Spleen (tissue), 11 donors: Measurements from ENCODE around the gene ABCC1. TPM values are rescaled to one million over a fixed set of nuclear protein-coding genes. Genes with fewer than 3 reads are reported as not detected.
"Not testable (repeated sequence)": the region's sequence is repeated elsewhere in the genome, so short reads cannot be mapped to it uniquely, and the experiment has no call there.

Experiments
- DNase-seq: peaks from one replicate; pipeline ENCODE4 v3.0.0-alpha.2; 2020
- H3K27ac ChIP-seq, 8 donors: fragments of 200-600 bp; sonication (generic) in 7 of 8; 1 replicate in 4 of 8; 2 replicates in 4 of 8; pipeline versions ENCODE4 v1.5.0 to v1.8.0; 2016 to 2021; ENCODE audit warnings: inconsistent platforms in 4 of 8, mild to moderate bottlenecking in 4 of 8, moderate library complexity in 1 of 8
- H3K27me3 ChIP-seq, 7 donors: fragments of 200-600 bp; sonication (generic) in 6 of 7; replicated peaks in 1 of 7; 1 replicate in 4 of 7; 2 replicates in 3 of 7; pipeline versions ENCODE4 v1.5.0 to v1.8.0; 2016 to 2021; ENCODE audit warnings: inconsistent platforms in 3 of 7, mild to moderate bottlenecking in 1 of 7
- H3K36me3 ChIP-seq, 6 donors: fragments of 200-600 bp; sonication (generic) in 5 of 6; 1 replicate in 4 of 6; 2 replicates in 2 of 6; pipeline versions ENCODE4 v1.5.0 to v1.8.0; 2016 to 2021; ENCODE audit warnings: inconsistent platforms in 2 of 6
- H3K4me1 ChIP-seq, 6 donors: fragments of 200-600 bp; sonication (generic) in 5 of 6; 1 replicate in 3 of 6; 2 replicates in 3 of 6; pipeline versions ENCODE4 v1.5.0 to v1.8.0; 2016 to 2021; ENCODE audit warnings: inconsistent platforms in 3 of 6
- H3K4me3 ChIP-seq, 8 donors: fragments of 200-600 bp; sonication (generic) in 7 of 8; 1 replicate in 4 of 8; 2 replicates in 4 of 8; pipeline versions ENCODE4 v1.5.0 to v1.8.0; 2016 to 2021; ENCODE audit warnings: inconsistent platforms in 4 of 8, mild to moderate bottlenecking in 4 of 8, moderate library complexity in 2 of 8
- H3K9me3 ChIP-seq, 8 donors: fragments of 200-600 bp; sonication (generic) in 7 of 8; 1 replicate in 4 of 8; 2 replicates in 4 of 8; pipeline versions ENCODE4 v1.5.0 to v1.8.0; 2016 to 2021; ENCODE audit warnings: inconsistent platforms in 4 of 8
- POLR2A ChIP-seq, 3 donors: fragments of 450-650 bp; IDR thresholded peaks; one replicate each; pipeline ENCODE4 v1.5.1; 2017; ENCODE audit warnings: antibody characterized with exemption in 3 of 3, mild to moderate bottlenecking in 1 of 3
- POLR2AphosphoS5 ChIP-seq, 3 donors: sonication (generic); formaldehyde crosslinking; IDR thresholded peaks; one replicate each; pipeline ENCODE4 v1.5.1; 2017; ENCODE audit warnings: antibody characterized with exemption in 3 of 3
- WGBS, 5 donors: extraction: QIAGEN DNeasy Blood & Tissue Kit in 3 of 5; methylation state at CpG; one replicate each; pipeline versions ENCODE4 v1.1.5 to v1.1.7; 2013 to 2018; 5-methylcytosine and 5-hydroxymethylcytosine counted together
- intact Hi-C: fragments of 100-400 bp; cut with DNase I; formaldehyde crosslinking; loops from one replicate; pipeline ENCODE4 v1.15.0; 2023; ENCODE audit warnings: low total_unique reads
- polyA plus RNA-seq, 3 donors: library from polyadenylated mRNA; stranded (reverse); fragments of 200-250 nt; gene quantifications; one replicate each; pipeline ENCODE4 v1.2.1, GENCODE V29; 2013
- total RNA-seq, 7 donors: library from RNA; depleted of rRNA in 3 of 7; stranded (reverse); fragments of >200 nt in 3 of 7; fragmentation: NEBNext Ultra II Directional in 4 of 7; extraction: Animal tissue kit (Norgen Biotek cat#: 25700) in 4 of 7; gene quantifications; one replicate each; pipeline versions ENCODE4 v1.1.0 to v1.2.1, GENCODE V29; 2016 to 2021
- TF ChIP-seq, protein P1 (sequence below), 11 experiments: fragments of 200-600 bp in 7 of 11; fragments of 450-650 bp in 4 of 11; sonication (generic) in 4 of 11; IDR thresholded peaks in 8 of 11; conservative IDR thresholded peaks in 3 of 11; 1 replicate in 7 of 11; 2 replicates in 4 of 11; pipeline versions ENCODE4 v1.4.0 to v1.8.0; 2016 to 2021; ENCODE audit warnings: antibody characterized with exemption in 11 of 11, inconsistent platforms in 4 of 11, mild to moderate bottlenecking in 1 of 11
- donor health status: healthy with polysubstance abuse.
- donor health status: DM: no; HTN: no; CAD: no; lungs with moderate emphysema.
- donor health status: DM: no; HTN: no; CAD: no.
- donor health status: Bipolar disorder and iron deficiency.
- donor health status: healthy.
- donor health status: DM: no; HTN: no; CAD: no.
- donor health status: DM: yes; HTN: yes; CAD: no.

ABCC1 gene
- total and polyA plus RNA-seq, 10 donors: 7.8 to 65.7 (median 52.5) TPM

DNA sequence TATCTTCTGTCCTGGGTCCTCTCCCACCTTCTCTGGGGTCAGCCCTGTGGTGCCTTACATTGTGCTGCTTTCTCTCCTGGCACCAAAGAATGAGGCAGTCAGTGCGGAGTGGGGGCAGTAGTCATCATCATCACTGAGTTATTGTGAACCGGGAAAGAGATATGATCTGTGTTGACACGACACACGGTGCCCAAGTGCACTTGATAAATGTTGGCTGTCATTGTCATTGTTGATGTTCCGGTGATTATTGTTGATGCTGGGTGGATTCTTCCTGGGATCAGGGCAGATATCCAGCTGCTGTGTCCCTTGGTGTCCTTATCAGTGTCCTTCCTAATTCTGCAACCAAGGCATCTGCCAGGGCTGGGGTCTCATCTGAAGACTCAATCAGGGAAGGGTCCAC lies 152.2 kb downstream of the ABCC1 start:
- DNase-seq: no peak
- no peak overlapping the region for H3K4me3 ChIP-seq
- TF ChIP-seq POLR2AphosphoS5 (IDR thresholded peaks at IDR 0.05) (no peak), POLR2A (IDR thresholded peaks at IDR 0.05) (no peak)
- TF ChIP-seq, protein P1, sequence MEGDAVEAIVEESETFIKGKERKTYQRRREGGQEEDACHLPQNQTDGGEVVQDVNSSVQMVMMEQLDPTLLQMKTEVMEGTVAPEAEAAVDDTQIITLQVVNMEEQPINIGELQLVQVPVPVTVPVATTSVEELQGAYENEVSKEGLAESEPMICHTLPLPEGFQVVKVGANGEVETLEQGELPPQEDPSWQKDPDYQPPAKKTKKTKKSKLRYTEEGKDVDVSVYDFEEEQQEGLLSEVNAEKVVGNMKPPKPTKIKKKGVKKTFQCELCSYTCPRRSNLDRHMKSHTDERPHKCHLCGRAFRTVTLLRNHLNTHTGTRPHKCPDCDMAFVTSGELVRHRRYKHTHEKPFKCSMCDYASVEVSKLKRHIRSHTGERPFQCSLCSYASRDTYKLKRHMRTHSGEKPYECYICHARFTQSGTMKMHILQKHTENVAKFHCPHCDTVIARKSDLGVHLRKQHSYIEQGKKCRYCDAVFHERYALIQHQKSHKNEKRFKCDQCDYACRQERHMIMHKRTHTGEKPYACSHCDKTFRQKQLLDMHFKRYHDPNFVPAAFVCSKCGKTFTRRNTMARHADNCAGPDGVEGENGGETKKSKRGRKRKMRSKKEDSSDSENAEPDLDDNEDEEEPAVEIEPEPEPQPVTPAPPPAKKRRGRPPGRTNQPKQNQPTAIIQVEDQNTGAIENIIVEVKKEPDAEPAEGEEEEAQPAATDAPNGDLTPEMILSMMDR (IDR thresholded peaks at IDR 0.05 in 8 of 11, conservative IDR thresholded peaks at IDR 0.05 in 3 of 11): no peak
- H3K36me3 ChIP-seq: peaks cover 3 to 94% (median 40%) of the 10 kb centered on the region in 6 donors
- H3K27me3 ChIP-seq: no peaks in the 10 kb centered on the region
- WGBS, 5 donors: 78 to 95% (median 90%) methylated on average over 5 of the region's 5 CpGs
- H3K4me1 ChIP-seq: peaks cover 6 to 21% (median 16%) of the 10 kb centered on the region in 6 donors
- no peaks in the 10 kb centered on the region for H3K9me3 ChIP-seq
- intact Hi-C loops: no loop called here
- no peak overlapping the region for H3K27ac ChIP-seq

DNA sequence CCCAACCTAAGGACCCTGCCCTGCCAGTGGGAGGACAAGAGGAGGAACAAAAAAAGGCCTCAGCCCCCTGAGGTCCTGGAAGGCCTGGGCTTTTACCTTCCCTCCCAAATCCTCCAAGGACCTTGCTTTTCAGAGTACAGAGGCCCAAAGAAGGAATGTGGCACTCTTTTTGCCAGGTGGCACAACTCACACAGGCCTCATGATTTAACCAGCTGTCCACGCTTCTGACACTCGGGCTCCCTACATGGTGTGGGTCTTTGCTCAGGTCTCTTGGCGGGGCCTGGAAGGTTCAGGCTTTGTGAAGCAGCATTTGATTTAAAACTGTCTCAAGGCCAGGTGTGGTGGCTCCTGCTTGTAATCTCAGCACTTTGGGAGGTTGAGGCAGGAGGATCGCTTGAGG lies 153.3 kb downstream of the ABCC1 start:
- intact Hi-C loops: no loop called here
- peaks cover 6 to 20% (median 15%) of the 10 kb centered on the region in 6 donors for H3K4me1 ChIP-seq
- WGBS, 5 donors: 91 to 98% (median 93%) methylated on average over 4 of the region's 4 CpGs
- peaks cover 3 to 94% (median 43%) of the 10 kb centered on the region in 6 donors for H3K36me3 ChIP-seq
- TF ChIP-seq POLR2A (IDR thresholded peaks at IDR 0.05) (no peak), POLR2AphosphoS5 (IDR thresholded peaks at IDR 0.05) (no peak)
- TF ChIP-seq, protein P1 (IDR thresholded peaks at IDR 0.05 in 8 of 11, conservative IDR thresholded peaks at IDR 0.05 in 3 of 11): no peak
- no peak overlapping the region for H3K27ac ChIP-seq
- no peak for DNase-seq
- H3K9me3 ChIP-seq: no peaks in the 10 kb centered on the region
- H3K4me3 ChIP-seq: no peak overlapping the region
- no peaks in the 10 kb centered on the region for H3K27me3 ChIP-seq

DNA sequence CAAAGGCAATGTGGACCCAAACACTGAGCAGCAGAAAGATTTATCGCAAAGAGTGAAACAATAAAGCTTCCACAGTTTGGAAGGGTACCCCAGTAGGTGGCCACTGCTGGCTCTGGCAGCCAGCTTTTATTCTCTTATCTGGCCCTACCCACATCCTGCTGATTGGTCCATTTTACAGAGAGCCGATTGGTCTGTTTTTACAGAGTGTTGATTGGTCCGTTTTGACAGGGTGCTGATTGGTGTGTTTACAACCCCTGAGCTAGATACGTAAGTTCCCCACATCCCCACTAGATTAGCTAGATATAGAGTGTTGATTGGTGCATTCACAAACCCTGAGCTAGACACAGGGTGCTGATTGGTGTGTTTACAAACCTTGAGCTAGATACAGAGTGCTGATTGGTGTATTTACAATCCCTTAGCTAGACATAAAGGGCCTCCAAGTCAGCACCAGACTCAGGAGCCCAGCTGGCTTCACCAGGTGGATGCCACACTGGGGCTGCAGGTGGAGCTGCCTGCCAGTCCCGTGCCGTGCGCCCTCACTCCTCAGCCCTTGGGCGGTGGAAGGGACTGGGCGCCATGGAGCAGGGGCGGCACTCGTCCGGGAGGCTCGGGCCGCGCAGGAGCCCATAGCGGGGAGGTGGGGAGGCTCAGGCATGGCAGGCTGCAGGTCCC lies 154.9 kb downstream of the ABCC1 start:
- WGBS, 5 donors: 92 to 94% (median 94%) methylated on average over 15 to 16 of the region's 16 CpGs
- H3K9me3 ChIP-seq, H3K27me3 ChIP-seq, H3K27ac ChIP-seq, H3K4me3 ChIP-seq, intact Hi-C loops, DNase-seq: not testable (repeated sequence)
- peaks cover 0 to 94% (median 49%) of the 10 kb centered on the region in 6 donors for H3K36me3 ChIP-seq
- H3K4me1 ChIP-seq: peaks cover 6 to 20% (median 15%) of the 10 kb centered on the region in 6 donors
- peak in 1 of 3 donors; percentile 55 for TF ChIP-seq POLR2AphosphoS5 (IDR thresholded peaks at IDR 0.05)

DNA sequence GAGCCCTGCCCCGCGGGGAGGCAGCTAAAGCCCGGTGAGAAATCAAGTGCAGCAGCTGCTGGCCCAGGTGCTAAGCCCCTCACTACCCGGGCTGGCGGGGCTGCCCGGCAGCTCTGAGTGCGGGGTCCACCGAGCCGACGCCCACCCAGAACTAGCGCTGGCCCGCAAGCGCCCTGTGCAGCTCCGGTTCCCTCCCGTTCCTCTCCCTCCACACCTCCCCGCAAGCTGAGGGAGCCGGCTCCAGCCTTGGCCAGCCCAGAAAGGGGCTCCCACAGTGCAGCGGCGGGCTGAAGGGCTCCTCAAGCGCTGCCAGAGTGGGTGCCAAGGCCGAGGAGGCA lies 155.4 kb downstream of the ABCC1 start:
- H3K9me3 ChIP-seq, H3K4me3 ChIP-seq, H3K27me3 ChIP-seq, H3K27ac ChIP-seq, intact Hi-C loops, DNase-seq: not testable (repeated sequence)
- Histone ChIP-seq H3K36me3 (peaks cover 0 to 94% (median 53%) of the 10 kb centered on the region in 6 donors), H3K4me1 (peaks cover 6 to 17% (median 14%) of the 10 kb centered on the region in 6 donors)
- WGBS, 5 donors: 86 to 96% (median 95%) methylated on average over 8 to 21 of the region's 21 CpGs

DNA sequence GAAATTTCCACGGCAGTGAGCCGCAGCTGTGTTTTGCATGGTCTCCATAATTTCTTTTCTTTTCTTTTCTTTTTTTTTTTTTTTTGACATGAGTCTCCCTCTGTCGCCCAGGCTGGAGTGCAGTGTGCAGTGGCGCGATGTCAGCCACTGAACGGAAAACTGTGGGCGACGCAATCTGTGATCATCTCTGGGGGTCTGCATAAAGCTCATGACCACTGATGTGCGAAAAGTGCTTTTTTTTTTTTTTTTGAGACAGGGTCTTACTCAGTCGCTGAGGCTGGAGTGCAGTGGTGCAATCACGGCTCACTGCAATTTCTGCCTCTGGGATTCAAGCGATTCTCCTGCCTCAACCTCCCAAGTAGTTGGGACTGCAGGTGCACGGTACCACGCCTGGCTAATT lies 156.2 kb downstream of the ABCC1 start:
- intact Hi-C loops: no loop called here
- no peaks in the 10 kb centered on the region for H3K27me3 ChIP-seq
- H3K27ac ChIP-seq: no peak overlapping the region
- no peaks in the 10 kb centered on the region for H3K9me3 ChIP-seq
- no peak overlapping the region for H3K4me3 ChIP-seq
- DNase-seq: no peak
- H3K4me1 ChIP-seq: peaks cover 0 to 8% (median 5%) of the 10 kb centered on the region in 6 donors
- H3K36me3 ChIP-seq: peaks cover 0 to 97% (median 61%) of the 10 kb centered on the region in 6 donors
- TF ChIP-seq POLR2AphosphoS5 (IDR thresholded peaks at IDR 0.05): no peak
- TF ChIP-seq POLR2A (IDR thresholded peaks at IDR 0.05): no peak
- TF ChIP-seq, protein P1 (IDR thresholded peaks at IDR 0.05 in 8 of 11, conservative IDR thresholded peaks at IDR 0.05 in 3 of 11): no peak
- WGBS, 5 donors: 74 to 88% (median 82%) methylated on average over 14 of the region's 14 CpGs
